Neural cell (in vitro differentiated cells): ENCODE data around the gene PRR18. TPM values are rescaled to one million over a fixed set of nuclear protein-coding genes. Genes with fewer than 3 reads are reported as not detected.
A peak's percentile ranks its signal among the peaks of the same experiment; 100 is the strongest.

Source experiments
- H2AFZ ChIP-seq: fragments of 200-600, 300-800 bp; sonication (generic), shearing (Covaris generic); 2 replicates; pipeline ENCODE4 v1.6.0; 2014; ENCODE audit warnings: low read depth, mild to moderate bottlenecking, antibody characterized with exemption, low read length, moderate library complexity
- H3F3A ChIP-seq: fragments of 200-600 bp; shearing (Covaris generic); 2 replicates; pipeline ENCODE4 v1.6.1; 2016; ENCODE audit warnings: mild to moderate bottlenecking, moderate library complexity, mixed read lengths, antibody characterized with exemption, low read length; ENCODE audit not compliant: insufficient read depth, poor library complexity, severe bottlenecking
- H3K27ac ChIP-seq: fragments of 200-600, 300-800 bp; sonication (generic), shearing (Covaris generic); 2 replicates; pipeline ENCODE4 v1.5.1; 2014; ENCODE audit warnings: mild to moderate bottlenecking, low read length, moderate library complexity
- H3K27me3 ChIP-seq: fragments of 300-800, 200-600 bp; sonication (generic), shearing (Covaris generic); 2 replicates; pipeline ENCODE4 v1.6.0; 2014; ENCODE audit warnings: mild to moderate bottlenecking, low read depth, low read length, moderate library complexity; ENCODE audit not compliant: insufficient read depth
- H3K36me3 ChIP-seq: fragments of 300-800, 200-600 bp; sonication (generic), shearing (Covaris generic); 2 replicates; pipeline ENCODE4 v1.5.1; 2014; ENCODE audit warnings: mild to moderate bottlenecking, antibody characterized with exemption, low read length, moderate library complexity; ENCODE audit not compliant: insufficient read depth
- H3K4me2 ChIP-seq: fragments of 300-800, 200-600 bp; sonication (generic), shearing (Covaris generic); 2 replicates; pipeline ENCODE4 v1.6.0; 2014; ENCODE audit warnings: mild to moderate bottlenecking, low read length
- H3K4me3 ChIP-seq: fragments of 300-800, 200-600 bp; sonication (generic), shearing (Covaris generic); 2 replicates; pipeline ENCODE4 v1.5.1; 2014; ENCODE audit warnings: mild to moderate bottlenecking, low read length, moderate library complexity
- H3K79me2 ChIP-seq: fragments of 200-600 bp; shearing (Covaris generic); replicated peaks from 2 replicates; pipeline ENCODE4 v1.6.0; 2014; ENCODE audit warnings: mild to moderate bottlenecking, low read length, moderate library complexity; ENCODE audit not compliant: insufficient read depth
- H3K9ac ChIP-seq: fragments of 300-800, 200-600 bp; sonication (generic), shearing (Covaris generic); 2 replicates; pipeline ENCODE4 v1.6.1; 2016; ENCODE audit warnings: mild to moderate bottlenecking, low read length, mixed read lengths
- H3K9me2 ChIP-seq: fragments of 200-600 bp; shearing (Covaris generic); 2 replicates; pipeline ENCODE4 v1.6.1; 2016; ENCODE audit warnings: mild to moderate bottlenecking, low read length, mixed read lengths; ENCODE audit not compliant: insufficient read depth
- H3K9me3 ChIP-seq: fragments of 200-600, 300-800 bp; sonication (generic), shearing (Covaris generic); 2 replicates; pipeline ENCODE4 v1.6.1; 2016; ENCODE audit warnings: mild to moderate bottlenecking, mixed run types, low read length, moderate library complexity, mixed read lengths
- H4K20me1 ChIP-seq: fragments of 200-600 bp; shearing (Covaris generic); 2 replicates; pipeline ENCODE4 v1.6.1; 2016; ENCODE audit warnings: mild to moderate bottlenecking, mixed run types; ENCODE audit not compliant: insufficient read depth
- CTCF ChIP-seq: fragments of 450-650 bp; IDR thresholded peaks from 2 replicates; pipeline ENCODE4 v1.5.1; 2014; ENCODE audit warnings: antibody characterized with exemption, mild to moderate bottlenecking, moderate library complexity; ENCODE audit not compliant: poor library complexity, severe bottlenecking
- EP300 ChIP-seq: fragments of 450-650 bp; conservative IDR thresholded peaks from 2 replicates; pipeline ENCODE4 v1.6.1; 2014; ENCODE audit warnings: antibody characterized with exemption, mild to moderate bottlenecking, moderate library complexity; ENCODE audit not compliant: poor library complexity, severe bottlenecking
- EZH2 ChIP-seq: fragments of 200-600, 300-800 bp; shearing (Covaris generic), sonication (generic); IDR thresholded peaks from 2 replicates; pipeline ENCODE4 v1.6.1; 2014; ENCODE audit warnings: antibody characterized with exemption, low read length, borderline replicate concordance, mild to moderate bottlenecking; ENCODE audit not compliant: insufficient read depth, poor library complexity, severe bottlenecking
- MXI1 ChIP-seq: fragments of 450-650 bp; conservative IDR thresholded peaks from 2 replicates; pipeline ENCODE4 v1.6.1; 2014; ENCODE audit warnings: antibody characterized with exemption, mild to moderate bottlenecking; ENCODE audit not compliant: poor library complexity, severe bottlenecking
- POLR2AphosphoS5 ChIP-seq: IDR thresholded peaks from 2 replicates; pipeline ENCODE4 v1.6.1; 2012
- RAD21 ChIP-seq: fragments of 450-650 bp; conservative IDR thresholded peaks from 2 replicates; pipeline ENCODE4 v1.6.1; 2014; ENCODE audit warnings: antibody characterized with exemption, mild to moderate bottlenecking, moderate library complexity
- REST ChIP-seq: IDR thresholded peaks from 2 replicates; pipeline ENCODE4 v1.6.1; 2012; ENCODE audit warnings: borderline replicate concordance
- SMC3 ChIP-seq: fragments of 450-650 bp; conservative IDR thresholded peaks from 2 replicates; pipeline ENCODE4 v1.6.1; 2014; ENCODE audit warnings: antibody characterized with exemption, mild to moderate bottlenecking, moderate library complexity; ENCODE audit not compliant: poor library complexity
- TAF1 ChIP-seq: IDR thresholded peaks from 2 replicates; pipeline ENCODE4 v1.6.1; 2012; ENCODE audit warnings: low read depth
- polyA plus RNA-seq: library from polyadenylated mRNA; depleted of rRNA; stranded (reverse); fragments of >200 nt; gene quantifications from 2 replicates; pipeline ENCODE4 v1.2.3, GENCODE V29; 2014

PRR18 gene
- polyA plus RNA-seq, 1 donor from 2014 or later, result not detected

GRCh38 chr6:166277018-166277417 is 31.2 kb downstream of the PRR18 start:
- Histone ChIP-seq H3K79me2 (no peaks in the 10 kb centered on the region), H3K4me2 (no peak overlapping the region), H4K20me1 (no peaks in the 10 kb centered on the region), H3F3A (no peaks in the 10 kb centered on the region), H3K4me3 (no peak overlapping the region), H3K9ac (no peak overlapping the region), H3K27me3 (no peaks in the 10 kb centered on the region), H3K36me3 (no peaks in the 10 kb centered on the region), H2AFZ (no peak overlapping the region), H3K9me3 (no peaks in the 10 kb centered on the region), H3K27ac (no peak overlapping the region), H3K9me2 (no peaks in the 10 kb centered on the region)
- TF ChIP-seq MXI1 (no peak), REST (no peak), RAD21 (no peak), CTCF (no peak), POLR2AphosphoS5 (no peak), EP300 (no peak), SMC3 (no peak), EZH2 (no peak), TAF1 (no peak)

GRCh38 chr6:166275714-166276166 is 32.5 kb downstream of the PRR18 start:
- TF ChIP-seq EP300, result no peak
- peak; percentile 72 for TF ChIP-seq SMC3
- TF ChIP-seq RAD21, result peak; percentile 80
- peak; percentile 85 for TF ChIP-seq CTCF
- Histone ChIP-seq H3K9me3 (no peaks in the 10 kb centered on the region), H2AFZ (no peak overlapping the region), H3K9ac (no peak overlapping the region), H3K9me2 (no peaks in the 10 kb centered on the region), H3F3A (no peaks in the 10 kb centered on the region), H3K27ac (no peak overlapping the region), H3K79me2 (no peaks in the 10 kb centered on the region), H3K4me2 (no peak overlapping the region), H3K36me3 (no peaks in the 10 kb centered on the region), H3K27me3 (no peaks in the 10 kb centered on the region), H3K4me3 (no peak overlapping the region), H4K20me1 (no peaks in the 10 kb centered on the region)
